ENCODE data around the gene KCND3. TPM values are rescaled to one million over a fixed set of nuclear protein-coding genes. Genes with fewer than 3 reads are reported as not detected.

The KCND3 gene
- total and polyA plus RNA-seq, 4 donors = 1.0 to 27.1 (median 6.1) TPM

- TF ChIP-seq REST (IDR thresholded peaks at IDR 0.05) (no peak), JUND (IDR thresholded peaks at IDR 0.05) (no peak), EGR1 (IDR thresholded peaks at IDR 0.05; ENCODE audit: low read depth in 2 of 2) (no peak)
These were observed 121.5 kb downstream of the KCND3 start (continued) for GRCh38 chr1:111867868-111868440.

- TF ChIP-seq REST (IDR thresholded peaks at IDR 0.05) (peak; percentile 97), JUND (IDR thresholded peaks at IDR 0.05) (no peak)
- no peak for DNase-seq (ENCODE audit: low spot score)
- Histone ChIP-seq H3K27ac (ENCODE audit: low read depth in 1 of 2, low read length in 2 of 2) (no peak overlapping the region), H3K36me3 (ENCODE audit: control insufficient read depth in 4 of 4, insufficient read depth in 3 of 4, low read depth in 1 of 4, low read length in 3 of 4) (no peaks in the 10 kb centered on the region), H3K27me3 (ENCODE audit: control insufficient read depth in 4 of 4, insufficient read depth in 4 of 4, low read length in 3 of 4) (no peaks in the 10 kb centered on the region), H3K9ac (ENCODE audit: low read depth in 1 of 2, low read length in 2 of 2) (no peak overlapping the region), H3K4me3 (ENCODE audit: low read depth in 1 of 3, low read length in 3 of 3) (no peak overlapping the region), H3K4me1 (ENCODE audit: control insufficient read depth in 4 of 4, insufficient read depth in 4 of 4, low read length in 3 of 4) (peaks cover 3 to 36% (median 19%) of the 10 kb centered on the region in 4 donors), H3K9me3 (ENCODE audit: control insufficient read depth in 4 of 4, low read length in 3 of 4) (no peaks in the 10 kb centered on the region)
- WGBS = 60% methylated on average over 3 of the region's 3 CpGs
These were observed 124.6 kb downstream of the KCND3 start for GRCh38 chr1:111864862-111865261.

- no peak for DNase-seq (ENCODE audit: low spot score)
- Histone ChIP-seq H3K9me3 (ENCODE audit: control insufficient read depth in 4 of 4, low read length in 3 of 4) (no peaks in the 10 kb centered on the region), H3K9ac (ENCODE audit: low read depth in 1 of 2, low read length in 2 of 2) (peak overlapping the region in 1 of 2 donors; percentile 7), H3K36me3 (ENCODE audit: control insufficient read depth in 4 of 4, insufficient read depth in 3 of 4, low read depth in 1 of 4, low read length in 3 of 4) (no peaks in the 10 kb centered on the region), H3K4me3 (ENCODE audit: low read depth in 1 of 3, low read length in 3 of 3) (no peak overlapping the region), H3K27me3 (ENCODE audit: control insufficient read depth in 4 of 4, insufficient read depth in 4 of 4, low read length in 3 of 4) (no peaks in the 10 kb centered on the region), H3K4me1 (ENCODE audit: control insufficient read depth in 4 of 4, insufficient read depth in 4 of 4, low read length in 3 of 4) (peaks cover 3 to 36% (median 19%) of the 10 kb centered on the region in 4 donors), H3K27ac (ENCODE audit: low read depth in 1 of 2, low read length in 2 of 2) (peak overlapping the region; percentile 82 to 85)
- 45% methylated on average over 3 of the region's 3 CpGs for WGBS
- peak in 1 of 2 donors; percentile 46 for TF ChIP-seq HNF4A (conservative IDR thresholded peaks at IDR 0.05)
- no peak for TF ChIP-seq ATF3 (IDR thresholded peaks at IDR 0.05)
- peak in 1 of 2 donors; percentile 59 for TF ChIP-seq RXRA (IDR thresholded peaks at IDR 0.05)
These were observed 126.1 kb downstream of the KCND3 start for GRCh38 chr1:111863401-111863800.

GRCh38 chr1:111862599-111862998, 126.9 kb downstream of the KCND3 start:
- Histone ChIP-seq H3K36me3 (ENCODE audit: control insufficient read depth in 4 of 4, insufficient read depth in 3 of 4, low read depth in 1 of 4, low read length in 3 of 4) (no peaks in the 10 kb centered on the region), H3K4me3 (ENCODE audit: low read depth in 1 of 3, low read length in 3 of 3) (no peak overlapping the region), H3K9me3 (ENCODE audit: control insufficient read depth in 4 of 4, low read length in 3 of 4) (no peaks in the 10 kb centered on the region), H3K9ac (ENCODE audit: low read depth in 1 of 2, low read length in 2 of 2) (no peak overlapping the region), H3K4me1 (ENCODE audit: control insufficient read depth in 4 of 4, insufficient read depth in 4 of 4, low read length in 3 of 4) (peaks cover 3 to 36% (median 19%) of the 10 kb centered on the region in 4 donors), H3K27me3 (ENCODE audit: control insufficient read depth in 4 of 4, insufficient read depth in 4 of 4, low read length in 3 of 4) (no peaks in the 10 kb centered on the region), H3K27ac (ENCODE audit: low read depth in 1 of 2, low read length in 2 of 2) (peak overlapping the region; percentile 82 to 85)
- DNase-seq (ENCODE audit: low spot score) = no peak
- 36% methylated on average over 3 of the region's 3 CpGs for WGBS
- peak; percentile 68 for TF ChIP-seq FOXA2 (IDR thresholded peaks at IDR 0.05)
- TF ChIP-seq REST (IDR thresholded peaks at IDR 0.05) = peak; percentile 61
- no peak for TF ChIP-seq FOXA1 (IDR thresholded peaks at IDR 0.05)
- TF ChIP-seq TAF1 (conservative IDR thresholded peaks at IDR 0.05) = no peak
- TF ChIP-seq HNF4A (conservative IDR thresholded peaks at IDR 0.05) = peak; percentile 77 to 90
- TF ChIP-seq SP1 (IDR thresholded peaks at IDR 0.05) = peak; percentile 91
- TF ChIP-seq EGR1 (IDR thresholded peaks at IDR 0.05; ENCODE audit: low read depth in 2 of 2) = peak in 1 of 2 donors; percentile 62
- peak; percentile 74 for TF ChIP-seq ZBTB33 (IDR thresholded peaks at IDR 0.05)
- peak; percentile 69 to 87 for TF ChIP-seq JUND (IDR thresholded peaks at IDR 0.05)
